ENCODE measurements around the gene WASF2.
"Not testable (repeated sequence)": the region's sequence is repeated elsewhere in the genome, so short reads cannot be mapped to it uniquely, and the experiment has no call there.

The WASF2 gene

DNA sequence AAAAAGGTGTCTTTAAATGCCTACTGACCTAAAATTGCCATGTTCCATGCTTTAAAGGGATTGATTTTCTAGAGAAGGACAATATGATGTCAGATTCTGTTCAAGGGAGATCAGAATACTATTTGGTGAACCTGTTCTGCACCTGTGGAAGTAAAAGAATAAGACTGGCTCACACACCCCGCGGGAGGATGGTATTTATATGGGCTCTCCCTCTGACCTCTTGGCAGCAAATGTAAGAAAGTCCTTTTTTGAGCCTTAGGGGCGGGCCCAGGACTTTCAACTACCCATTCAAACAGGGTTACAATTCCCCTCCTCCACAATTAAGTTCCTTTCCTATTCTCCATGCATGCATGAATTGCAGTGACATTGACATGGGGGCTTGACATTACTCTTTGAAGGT is 42.1 kb downstream of the WASF2 start:
- no peak for DNase-seq

GRCh38 chr1:27447399-27447798 is 42.6 kb downstream of the WASF2 start:
- DNase-seq = no peak

DNA sequence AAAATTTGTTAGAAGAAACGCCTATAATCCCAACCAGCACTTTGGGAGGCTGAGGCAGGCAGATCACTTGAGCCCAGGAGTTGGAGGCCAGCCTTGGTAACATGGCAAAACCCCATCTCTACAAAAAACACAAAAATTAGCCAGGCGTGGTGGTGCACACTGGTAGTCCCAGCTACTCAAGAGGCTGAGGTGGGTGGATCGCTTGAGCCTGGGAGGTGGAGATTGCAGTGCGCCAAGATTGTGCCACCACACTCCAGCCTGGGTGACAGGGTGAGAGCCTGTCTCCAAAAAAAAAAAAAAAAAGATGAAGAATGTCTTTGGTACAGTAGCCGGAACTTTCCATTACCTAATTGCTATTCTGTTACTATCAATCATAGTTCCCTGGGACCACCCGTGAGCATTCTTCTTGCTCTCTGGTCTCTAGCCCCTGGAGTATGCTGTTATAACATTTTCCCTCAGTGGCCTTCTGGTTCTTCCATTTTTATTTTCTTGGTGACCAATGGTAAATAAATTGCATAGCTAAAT is 43.4 kb downstream of the WASF2 start:
- DNase-seq = no peak

DNA sequence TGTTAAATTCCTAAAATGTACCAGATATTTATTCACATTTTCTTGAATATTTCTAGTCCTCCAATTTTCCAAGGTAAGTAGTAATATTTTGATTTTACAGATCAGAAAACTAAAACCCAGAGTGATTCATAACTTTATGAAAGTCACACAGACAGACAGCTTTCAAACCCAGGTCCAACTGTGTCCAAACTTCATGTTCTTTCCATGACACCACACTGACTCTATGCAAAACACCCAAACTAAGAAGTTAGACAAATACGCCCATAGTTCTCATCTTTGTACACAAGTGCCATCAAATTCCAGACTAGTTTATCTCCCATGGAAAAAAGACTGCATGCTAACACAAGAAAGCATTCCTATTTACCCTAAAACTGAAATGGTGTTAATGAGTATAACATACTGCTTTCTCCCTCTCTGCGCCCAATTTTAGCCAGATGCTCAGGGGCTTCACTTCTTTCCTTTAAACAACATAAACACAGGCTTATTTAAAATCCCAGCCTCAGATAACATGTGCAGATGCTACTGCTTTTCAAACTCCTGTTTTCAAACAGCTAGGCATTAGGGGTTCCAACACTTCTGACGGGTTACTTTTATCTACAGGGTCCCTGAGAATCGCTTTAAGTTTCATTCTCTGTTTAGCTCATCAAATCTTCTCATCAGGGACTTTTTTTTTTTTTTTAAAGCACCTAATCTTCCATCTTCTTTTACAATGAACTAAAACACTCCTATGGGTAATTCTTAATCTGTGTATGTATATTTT is 44.6 kb downstream of the WASF2 start:
- no peak for DNase-seq

GRCh38 chr1:27444632-27445031 is 45.3 kb downstream of the WASF2 start:
- DNase-seq = no peak

- no peak for DNase-seq
Observed at GRCh38 chr1:27439150-27439549, 50.8 kb downstream of the WASF2 start.

DNA sequence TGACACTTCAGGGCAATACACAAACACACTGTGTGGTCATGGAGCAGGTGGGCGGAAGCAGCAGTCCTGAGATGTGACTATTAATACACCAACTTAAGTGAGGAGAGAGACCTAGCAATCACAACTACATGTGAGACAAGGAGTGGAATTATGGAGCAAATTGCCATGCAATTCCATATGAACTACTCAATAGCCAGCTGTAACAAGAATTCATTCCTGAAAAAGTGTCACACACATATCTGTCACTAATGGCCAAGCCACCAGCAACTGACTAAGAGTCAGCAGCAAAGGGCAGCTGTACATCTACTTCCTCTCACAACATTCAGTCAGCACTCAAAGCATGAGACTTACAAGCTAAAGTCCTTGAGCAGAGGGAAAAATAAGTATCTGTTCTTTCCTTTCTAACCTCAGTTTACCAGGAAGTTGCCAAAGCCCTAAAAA is 51.3 kb downstream of the WASF2 start:
- DNase-seq = no peak

GRCh38 chr1:27436204-27437159 is 53.5 kb downstream of the WASF2 start:
- peak; percentile 59 for DNase-seq

DNA sequence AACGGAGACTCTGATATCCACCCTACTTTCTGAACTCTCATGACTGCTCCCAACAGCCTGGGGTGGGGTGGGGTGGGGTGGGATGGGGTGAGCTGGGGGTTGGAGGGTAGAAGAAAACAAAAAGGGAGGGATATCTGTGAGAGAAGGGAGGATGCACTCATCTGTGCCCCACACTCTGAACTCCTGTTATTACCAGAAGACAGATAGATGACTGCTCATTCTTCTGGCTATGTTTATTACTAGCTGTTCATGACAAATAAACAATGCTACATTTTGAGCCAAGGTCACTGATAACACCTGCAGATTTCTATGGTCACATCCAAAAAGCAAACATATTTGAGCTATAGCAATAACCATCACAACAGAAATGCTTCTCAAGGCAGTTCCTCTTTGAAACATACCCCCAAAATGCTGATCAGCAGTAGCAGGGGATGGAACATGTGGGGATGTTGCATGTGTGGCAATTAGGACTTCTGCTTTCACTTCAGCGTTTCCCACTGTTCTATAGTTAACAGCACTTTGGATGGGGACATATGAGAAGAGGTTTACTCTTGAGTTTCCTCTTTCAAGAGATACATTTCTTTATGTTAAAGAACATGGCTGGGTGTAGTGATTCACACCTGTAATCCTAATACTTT is 54.3 kb downstream of the WASF2 start:
- peak; percentile 26 for DNase-seq

DNA sequence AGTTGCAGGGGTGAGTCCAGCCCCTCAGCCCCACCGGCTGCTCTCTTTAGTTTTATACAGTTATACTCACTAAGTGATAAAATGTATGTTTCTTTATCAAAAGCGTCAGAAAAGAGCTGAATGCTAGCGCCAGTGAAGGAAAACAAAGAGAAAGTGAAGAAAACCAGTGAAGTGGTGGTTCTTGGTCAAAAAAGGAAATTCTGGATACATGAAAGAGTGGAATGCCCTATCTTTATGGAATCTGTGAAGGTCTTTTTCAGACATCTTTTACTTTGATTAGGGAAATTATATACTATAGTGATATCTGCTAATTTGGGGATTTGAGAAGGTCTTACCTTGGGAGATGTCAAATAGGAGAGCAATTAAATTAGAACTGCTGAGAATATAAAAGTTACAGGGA is 56.3 kb downstream of the WASF2 start:
- DNase-seq = no peak

DNA sequence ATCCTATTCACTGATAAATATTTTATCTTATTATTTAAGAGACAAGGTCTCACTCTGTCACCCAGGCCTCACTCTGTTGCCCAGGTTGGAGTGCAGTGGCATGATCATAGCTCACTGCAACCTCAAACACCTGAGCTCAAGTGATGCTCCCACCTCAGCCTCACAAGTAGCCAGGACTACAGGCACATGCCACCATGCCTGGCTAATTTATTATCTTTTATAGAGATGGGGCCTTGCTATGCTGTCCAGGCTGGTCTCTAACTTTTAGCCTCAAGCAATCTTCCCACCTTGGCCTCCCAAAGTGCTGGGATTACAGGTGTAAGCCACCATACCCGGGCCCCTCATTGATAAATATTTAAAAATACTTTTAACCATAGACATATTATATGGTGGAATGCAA is 57.2 kb downstream of the WASF2 start:
- not testable (repeated sequence) for DNase-seq

DNA sequence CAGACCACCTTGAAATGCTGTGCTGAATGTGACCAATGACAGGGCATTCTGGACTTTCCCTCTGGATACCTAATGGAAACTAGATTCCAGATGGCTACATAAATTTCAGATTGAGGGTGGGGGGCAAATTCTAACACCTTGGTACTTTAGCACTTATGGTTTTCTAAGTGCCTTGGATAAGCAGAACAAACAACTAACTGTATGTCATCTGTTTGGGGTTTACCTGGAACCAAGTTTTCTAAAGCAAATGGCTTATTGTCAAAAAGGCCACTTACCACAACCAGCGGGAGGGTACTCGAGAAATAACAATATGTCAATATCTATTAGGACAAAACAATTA is 58.4 kb downstream of the WASF2 start:
- no peak for DNase-seq

GRCh38 chr1:27430903-27431600 is 58.9 kb downstream of the WASF2 start:
- DNase-seq = peak; percentile 49

- no peak for DNase-seq
Observed at GRCh38 chr1:27429029-27429425, 60.9 kb downstream of the WASF2 start.

DNA sequence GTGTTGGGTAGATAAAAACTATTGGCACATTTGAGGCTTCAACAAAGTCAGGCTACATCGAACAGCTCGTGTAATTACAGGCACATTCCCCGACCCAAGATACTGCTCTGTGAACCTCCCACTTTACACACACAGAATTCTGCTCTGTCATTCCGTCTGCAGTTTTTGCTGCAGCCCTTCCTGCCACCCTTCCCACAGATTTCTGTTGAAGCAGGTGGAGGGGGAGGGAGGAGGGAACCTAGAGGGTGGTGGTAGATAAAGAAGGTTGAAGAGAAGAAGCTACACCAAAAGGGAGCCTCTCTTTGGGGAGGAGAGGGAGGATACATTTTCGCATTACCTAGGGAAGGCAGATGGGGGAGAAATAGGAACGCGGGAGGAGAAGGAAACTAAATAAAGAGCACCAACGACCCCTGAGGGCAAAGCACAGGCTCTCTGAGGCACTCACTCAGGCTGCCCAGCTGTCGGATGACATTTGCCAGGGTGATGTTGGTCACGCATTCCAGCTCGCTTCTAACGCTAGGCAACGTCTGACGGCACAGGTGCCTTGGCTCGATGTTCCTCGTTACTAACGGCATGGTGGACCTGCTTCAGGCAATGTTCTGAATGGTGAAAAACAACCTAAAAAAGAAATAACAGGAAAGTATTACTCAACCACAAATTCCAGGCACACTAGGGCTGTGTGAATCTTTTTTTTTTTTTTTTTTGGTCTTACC is 61.5 kb downstream of the WASF2 start:
- no peak for DNase-seq

DNA sequence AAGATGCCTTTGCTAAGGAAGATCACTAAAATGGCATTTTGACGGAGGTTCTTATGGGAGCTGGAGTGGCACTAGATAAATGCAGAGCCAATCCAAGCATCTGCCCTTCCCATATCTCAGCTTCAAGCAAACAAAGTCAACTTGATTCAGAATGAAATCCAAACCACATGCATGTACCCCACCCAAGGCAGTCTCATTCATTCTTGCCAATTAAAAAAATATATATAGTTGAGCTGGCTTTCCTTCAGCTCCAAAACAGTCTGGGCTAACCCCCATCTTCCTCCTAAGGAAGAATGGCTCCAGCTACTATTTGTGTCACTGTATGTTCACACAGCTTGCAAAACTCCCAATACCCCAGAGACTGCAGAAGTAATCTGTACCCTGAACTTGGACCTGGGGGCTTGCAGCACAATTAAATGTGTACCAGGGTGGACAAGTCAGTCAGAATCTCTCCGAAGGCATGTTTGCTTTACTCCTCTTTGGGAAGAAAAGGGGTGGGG is 62.1 kb downstream of the WASF2 start:
- no peak for DNase-seq

DNA sequence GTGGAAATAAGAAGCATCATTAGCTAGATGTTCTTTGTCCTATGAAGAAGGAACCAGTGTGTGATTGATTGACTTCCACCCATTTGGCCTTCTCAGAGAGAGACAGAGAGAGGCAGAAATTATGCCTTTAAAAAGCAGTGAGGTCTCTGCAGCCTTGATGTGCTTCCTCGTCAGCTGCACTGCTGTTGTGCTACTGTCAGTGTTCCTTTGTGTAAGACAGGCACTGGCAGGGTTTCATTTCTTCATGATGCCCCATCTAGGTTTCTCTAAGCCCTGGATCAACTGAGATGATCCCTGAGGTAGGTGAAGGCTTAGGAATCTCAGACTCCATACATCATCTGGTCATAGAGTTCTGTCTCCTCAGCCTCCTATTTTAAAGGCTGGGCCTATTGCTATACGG is 62.6 kb downstream of the WASF2 start:
- no peak for DNase-seq

GRCh38 chr1:27423709-27424108 is 66.3 kb downstream of the WASF2 start:
- DNase-seq = no peak

DNA sequence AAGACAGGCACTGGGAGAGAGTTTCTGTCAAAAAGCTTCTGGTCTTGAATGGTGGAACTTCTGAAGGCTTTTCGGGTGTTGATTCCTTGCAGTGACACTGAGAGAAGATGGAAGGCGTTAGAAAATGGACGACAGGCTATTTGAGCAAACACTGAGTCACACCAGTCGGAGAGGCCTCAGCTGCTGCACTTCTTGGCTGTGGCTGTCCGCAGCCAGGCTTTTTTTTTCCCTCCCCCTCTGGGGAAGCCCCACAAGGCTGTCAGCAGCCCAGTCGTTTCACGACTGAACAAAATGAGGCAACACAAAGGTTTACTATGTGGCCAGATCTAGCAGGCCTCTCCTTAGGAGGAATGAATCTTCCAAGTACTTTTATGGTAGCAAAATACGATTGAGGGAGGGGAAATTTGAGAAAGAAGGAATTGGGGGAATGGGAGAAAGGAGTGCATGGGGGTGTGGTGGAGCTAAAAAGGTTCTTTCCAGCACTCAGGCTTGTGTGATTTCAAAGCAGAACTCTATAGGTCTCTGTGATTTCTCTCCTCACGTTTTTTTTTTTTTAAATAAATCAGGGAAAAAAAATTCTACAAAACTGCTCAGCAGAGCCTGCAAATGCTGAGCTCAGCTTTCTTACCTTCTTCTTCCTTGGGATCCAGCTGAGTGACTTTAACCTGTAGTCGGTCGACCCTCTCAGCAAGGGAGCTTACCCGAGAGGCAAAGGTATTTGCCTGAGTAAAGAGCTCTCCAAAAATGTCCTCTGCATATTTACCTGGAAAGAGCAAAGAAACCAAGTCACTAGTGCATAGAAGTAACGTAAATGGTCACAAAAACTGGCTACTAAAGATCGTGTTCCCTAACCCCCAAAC is 71.4 kb downstream of the WASF2 start:
- peak; percentile 47 for DNase-seq

DNA sequence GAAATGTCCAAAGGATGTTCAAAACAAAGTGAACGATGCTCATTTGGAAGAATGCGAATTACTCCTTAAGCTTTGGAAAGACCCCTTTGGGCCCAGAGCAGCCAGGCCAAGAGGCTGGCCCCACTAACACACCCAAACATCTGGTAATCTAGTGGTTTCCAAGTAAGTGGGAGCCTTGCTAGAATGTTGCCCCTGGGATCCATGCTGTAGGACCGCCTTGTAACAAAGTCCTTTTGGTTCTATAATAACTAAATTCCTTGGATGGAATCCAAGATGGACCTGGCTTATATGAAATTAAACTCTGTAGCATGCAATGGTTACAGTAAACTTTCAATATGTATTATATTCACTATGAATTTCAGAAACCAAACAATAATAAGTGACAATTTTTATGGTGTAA is 72.3 kb downstream of the WASF2 start:
- DNase-seq = no peak
